Stimulated activated CD4-positive, alpha-beta T cell treated with anti-CD3 and anti-CD28 coated beads, Interleukin-15, amount 100 ng/mL, for 24 hours (primary cell): ENCODE measurements around the gene LTBP1.
A peak's percentile ranks its signal among the peaks of the same experiment; 100 is the strongest.
"Not testable (repeated sequence)": the region's sequence is repeated elsewhere in the genome, so short reads cannot be mapped to it uniquely, and the experiment has no call there.

Experiments used
- DNase-seq: peaks from one replicate; pipeline ENCODE4 v3.0.0-alpha.2; 2020

LTBP1 gene

GRCh38 chr2:33366473-33366872 lies 419.7 kb downstream of the LTBP1 start:
- no peak for DNase-seq

DNA sequence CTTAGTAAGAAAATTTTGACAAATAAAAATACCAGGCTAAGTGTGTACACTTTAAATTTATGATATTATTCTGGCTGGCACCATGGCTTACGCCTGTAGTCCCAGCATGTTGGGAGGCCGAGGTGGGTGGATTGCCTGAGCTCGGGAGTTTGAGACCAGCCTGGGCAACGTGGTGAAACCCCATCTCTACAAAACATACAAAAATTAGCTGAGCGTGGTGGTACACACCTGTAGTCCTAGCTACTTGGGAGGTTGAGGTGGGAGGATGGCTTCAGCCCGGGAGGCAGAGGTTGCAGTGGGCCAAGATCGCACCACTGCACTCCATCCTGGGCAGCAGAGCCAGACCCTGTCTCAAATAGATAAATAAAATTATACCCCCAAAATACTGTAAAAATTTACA lies 421.8 kb downstream of the LTBP1 start:
- DNase-seq = not testable (repeated sequence)

DNA sequence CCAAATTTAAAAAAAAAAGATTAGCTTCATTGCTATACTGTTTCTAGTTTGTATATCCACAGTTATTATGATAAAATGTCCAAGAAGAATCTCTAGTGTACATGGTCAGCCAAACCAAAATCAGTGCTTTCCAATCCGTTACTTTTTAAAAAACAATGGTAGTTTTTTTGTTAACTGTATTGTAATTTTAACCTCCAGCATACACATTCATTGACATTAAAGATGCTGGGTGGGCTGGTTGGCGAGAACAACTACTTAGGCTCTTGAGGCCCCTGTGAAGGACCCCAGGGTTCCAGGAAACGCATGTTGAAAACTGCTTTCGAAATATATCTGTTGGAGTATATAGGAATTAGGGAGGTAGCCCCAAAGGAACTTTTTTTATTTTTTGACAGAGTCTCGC lies 422.4 kb downstream of the LTBP1 start:
- DNase-seq = no peak

- no peak for DNase-seq
Measured at GRCh38 chr2:33370636-33371265, 424.0 kb downstream of the LTBP1 start.

DNA sequence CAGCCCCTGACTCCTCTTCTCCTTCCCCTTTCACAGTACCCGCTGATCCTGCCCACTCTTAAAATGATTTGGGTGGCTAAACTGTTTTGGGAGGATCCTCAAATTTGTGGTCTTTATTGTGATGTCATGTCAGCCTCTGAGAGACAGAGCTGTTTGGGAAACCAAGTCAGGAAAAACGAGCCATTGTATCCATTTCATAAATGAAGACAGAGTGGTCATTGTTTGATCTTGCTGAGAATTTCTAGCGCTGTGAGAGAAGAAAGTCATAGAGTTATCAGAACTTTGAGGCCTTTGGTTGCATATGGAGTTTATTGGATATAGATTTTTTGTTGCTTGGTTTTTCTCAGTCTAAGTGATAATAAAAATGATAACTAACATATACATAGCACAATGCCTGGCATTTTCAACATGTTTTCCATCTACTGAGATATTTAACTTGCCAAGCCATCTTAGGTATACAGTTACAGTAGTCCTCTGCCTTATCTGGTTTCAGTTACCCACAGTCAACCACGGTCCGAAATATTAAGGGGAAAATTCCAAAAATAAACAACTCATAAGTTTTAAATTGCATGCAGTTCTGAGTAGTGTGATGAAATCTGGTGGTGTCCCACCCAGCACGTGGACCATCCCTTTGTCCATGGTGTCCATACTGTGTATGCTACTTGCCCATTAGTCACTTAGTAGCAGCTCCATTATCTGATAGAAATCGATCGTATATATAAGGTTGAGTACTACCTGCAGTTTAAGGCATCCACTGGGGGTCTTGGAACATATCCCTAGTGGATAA lies 424.7 kb downstream of the LTBP1 start:
- DNase-seq = no peak

GRCh38 chr2:33372940-33373553 lies 426.3 kb downstream of the LTBP1 start:
- DNase-seq = peak; percentile 22

- no peak for DNase-seq
Measured at GRCh38 chr2:33373986-33374385, 427.2 kb downstream of the LTBP1 start.

DNA sequence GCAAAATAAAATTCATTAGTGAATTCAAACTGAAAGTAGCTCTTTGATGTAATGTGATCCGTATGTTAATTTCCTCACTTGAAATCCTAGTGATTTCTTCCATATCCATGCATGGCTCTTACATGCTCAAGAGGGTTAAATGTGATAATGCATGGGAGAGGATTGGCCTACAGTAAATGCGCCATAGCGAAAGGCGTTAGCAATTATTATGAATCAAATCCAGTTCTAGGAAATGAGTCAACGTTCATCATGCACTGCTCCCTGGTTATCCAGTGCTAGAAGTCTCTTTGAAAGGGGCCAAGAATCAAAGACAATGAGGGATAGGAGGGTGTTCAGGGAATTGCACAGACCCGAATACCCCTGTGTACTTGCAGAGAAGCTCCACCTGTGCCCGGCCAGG lies 428.3 kb downstream of the LTBP1 start:
- no peak for DNase-seq

- no peak for DNase-seq
Measured at GRCh38 chr2:33377048-33377447, 430.3 kb downstream of the LTBP1 start.

GRCh38 chr2:33378556-33379210 lies 431.9 kb downstream of the LTBP1 start:
- no peak for DNase-seq

- DNase-seq = no peak
Measured at GRCh38 chr2:33380001-33380609, 433.4 kb downstream of the LTBP1 start.

- no peak for DNase-seq
Measured at GRCh38 chr2:33380719-33381118, 434.0 kb downstream of the LTBP1 start.

GRCh38 chr2:33381301-33381858 lies 434.6 kb downstream of the LTBP1 start:
- no peak for DNase-seq

DNA sequence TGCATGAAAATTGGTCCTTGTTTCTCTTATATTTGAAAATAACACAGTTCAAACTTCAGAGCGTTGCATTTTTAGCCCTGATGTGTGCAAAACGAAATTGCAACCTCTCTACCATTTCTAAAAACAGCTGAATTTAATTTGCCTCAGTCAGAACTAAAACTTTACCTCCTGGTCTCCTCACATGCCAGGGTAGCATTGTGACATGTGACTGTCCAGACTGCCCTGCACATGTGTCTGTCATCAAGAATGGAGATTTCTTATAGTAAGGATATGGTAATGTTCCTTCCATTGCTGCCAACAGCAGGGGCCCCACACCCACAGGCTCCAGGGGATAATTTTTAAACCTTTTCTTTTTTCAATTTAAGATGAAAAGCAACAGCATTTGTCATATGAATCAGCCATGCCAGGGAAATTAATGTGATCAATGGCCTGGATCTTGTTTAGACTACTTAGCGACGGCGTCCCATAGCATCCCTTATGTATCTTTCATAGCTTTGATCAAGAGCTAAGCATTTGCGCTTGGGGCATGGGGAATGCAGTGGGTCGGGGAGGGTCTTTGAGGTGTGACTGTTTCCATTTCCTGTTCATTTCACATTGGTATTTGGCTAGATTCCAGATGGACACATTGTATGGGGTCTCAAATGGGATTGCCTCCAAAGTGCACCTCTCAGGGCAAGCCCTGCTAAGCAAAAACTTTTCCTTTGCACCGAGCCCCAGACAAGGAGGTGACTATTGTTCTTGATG lies 437.3 kb downstream of the LTBP1 start:
- DNase-seq = no peak

- no peak for DNase-seq
Measured at GRCh38 chr2:33384599-33384961, 437.8 kb downstream of the LTBP1 start.

- no peak for DNase-seq
Measured at GRCh38 chr2:33388996-33389395, 442.2 kb downstream of the LTBP1 start.

DNA sequence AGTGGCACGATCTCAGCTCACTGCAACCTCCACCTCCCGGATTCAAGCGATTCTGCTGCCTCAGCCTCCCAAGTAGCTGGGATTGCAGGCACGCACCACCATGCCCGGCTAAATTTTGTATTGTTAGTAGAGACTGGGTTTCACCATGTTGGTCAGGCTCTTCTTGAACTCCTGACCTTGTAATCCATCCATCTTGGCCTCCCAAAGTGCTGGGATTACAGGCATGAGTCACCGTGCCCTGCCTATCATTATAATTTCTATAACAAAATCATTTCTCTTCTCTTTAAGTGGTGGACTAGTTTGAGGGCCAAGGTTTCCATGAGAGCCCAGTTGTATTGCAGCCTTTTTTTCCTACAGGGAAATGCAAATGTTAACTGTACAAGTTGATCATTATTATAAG lies 442.9 kb downstream of the LTBP1 start:
- not testable (repeated sequence) for DNase-seq

- DNase-seq = no peak
Measured at GRCh38 chr2:33391529-33392255, 444.9 kb downstream of the LTBP1 start.

DNA sequence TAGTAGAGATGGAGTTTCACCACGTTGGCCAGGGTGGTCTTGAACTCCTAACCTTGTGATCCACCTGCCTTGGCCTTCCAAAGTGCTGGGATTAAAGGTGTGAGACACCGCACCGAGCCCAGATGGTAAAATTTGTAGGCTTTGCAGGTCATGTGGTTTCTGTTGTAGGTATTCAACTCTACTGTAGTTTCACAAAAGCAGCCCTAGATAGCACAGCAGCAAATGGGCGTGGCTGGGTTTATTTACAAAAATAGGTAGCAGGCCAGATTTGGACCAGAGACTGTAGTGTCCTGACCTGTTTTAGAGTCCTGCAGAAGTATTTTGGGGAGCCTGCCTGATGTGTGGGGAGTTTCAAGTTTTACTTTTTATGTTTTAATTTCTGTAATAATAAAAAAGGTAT lies 445.6 kb downstream of the LTBP1 start:
- no peak for DNase-seq

GRCh38 chr2:33395034-33395433 lies 448.3 kb downstream of the LTBP1 start:
- no peak for DNase-seq

GRCh38 chr2:33395655-33396249 lies 449.0 kb downstream of the LTBP1 start:
- DNase-seq = peak; percentile 66
